HG03095 (cell line): Measurements from ENCODE around the gene XRCC5.

Experiments
- ATAC-seq: cut with Tn5 transposase; IDR thresholded peaks from one replicate; pipeline ENCODE4 v1.9.1; 2021; ENCODE audit warnings: moderate library complexity; ENCODE audit not compliant: unreplicated experiment

XRCC5 gene

GRCh38 chr2:216149741-216150140, 40.6 kb downstream of the XRCC5 start:
- ATAC-seq = no peak

- no peak for ATAC-seq
Observed at GRCh38 chr2:216151313-216152025, 42.3 kb downstream of the XRCC5 start.

- no peak for ATAC-seq
Observed at GRCh38 chr2:216155954-216156353, 46.8 kb downstream of the XRCC5 start.

- no peak for ATAC-seq
Observed at GRCh38 chr2:216156822-216157221, 47.7 kb downstream of the XRCC5 start.

- no peak for ATAC-seq
Observed at GRCh38 chr2:216159144-216159543, 50.0 kb downstream of the XRCC5 start.

GRCh38 chr2:216159646-216160045, 50.5 kb downstream of the XRCC5 start:
- ATAC-seq = no peak

- no peak for ATAC-seq
Observed at GRCh38 chr2:216160786-216161185, 51.6 kb downstream of the XRCC5 start.

- ATAC-seq = no peak
Observed at GRCh38 chr2:216161967-216162366, 52.8 kb downstream of the XRCC5 start.

GRCh38 chr2:216163518-216163917, 54.4 kb downstream of the XRCC5 start:
- ATAC-seq = no peak

- no peak for ATAC-seq
Observed at GRCh38 chr2:216164087-216164486, 54.9 kb downstream of the XRCC5 start.

GRCh38 chr2:216164576-216164975, 55.4 kb downstream of the XRCC5 start:
- ATAC-seq = no peak

- ATAC-seq = no peak
Observed at GRCh38 chr2:216165711-216166110, 56.6 kb downstream of the XRCC5 start.

- no peak for ATAC-seq
Observed at GRCh38 chr2:216169087-216169486, 59.9 kb downstream of the XRCC5 start.

GRCh38 chr2:216170076-216170763, 61.1 kb downstream of the XRCC5 start:
- ATAC-seq = no peak

- ATAC-seq = no peak
Observed at GRCh38 chr2:216171011-216171410, 61.9 kb downstream of the XRCC5 start.

- no peak for ATAC-seq
Observed at GRCh38 chr2:216172493-216172892, 63.3 kb downstream of the XRCC5 start.

- no peak for ATAC-seq
Observed at GRCh38 chr2:216179015-216179414, 69.9 kb downstream of the XRCC5 start.

GRCh38 chr2:216181351-216181750, 72.2 kb downstream of the XRCC5 start:
- ATAC-seq = no peak

- ATAC-seq = no peak
Observed at GRCh38 chr2:216181953-216182461, 72.9 kb downstream of the XRCC5 start.

GRCh38 chr2:216183462-216183861, 74.3 kb downstream of the XRCC5 start:
- no peak for ATAC-seq

GRCh38 chr2:216188559-216188850, 79.4 kb downstream of the XRCC5 start:
- ATAC-seq = no peak

GRCh38 chr2:216188956-216189355, 79.8 kb downstream of the XRCC5 start:
- no peak for ATAC-seq

- ATAC-seq = no peak
Observed at GRCh38 chr2:216189410-216189809, 80.3 kb downstream of the XRCC5 start.
